ENCODE results near the gene RCOR2. TPM values are rescaled to one million over a fixed set of nuclear protein-coding genes. Genes with fewer than 3 reads are reported as not detected.

RCOR2 gene
- polyA plus RNA-seq, 1 donor from 2014 or later, result 41.5 TPM

DNA sequence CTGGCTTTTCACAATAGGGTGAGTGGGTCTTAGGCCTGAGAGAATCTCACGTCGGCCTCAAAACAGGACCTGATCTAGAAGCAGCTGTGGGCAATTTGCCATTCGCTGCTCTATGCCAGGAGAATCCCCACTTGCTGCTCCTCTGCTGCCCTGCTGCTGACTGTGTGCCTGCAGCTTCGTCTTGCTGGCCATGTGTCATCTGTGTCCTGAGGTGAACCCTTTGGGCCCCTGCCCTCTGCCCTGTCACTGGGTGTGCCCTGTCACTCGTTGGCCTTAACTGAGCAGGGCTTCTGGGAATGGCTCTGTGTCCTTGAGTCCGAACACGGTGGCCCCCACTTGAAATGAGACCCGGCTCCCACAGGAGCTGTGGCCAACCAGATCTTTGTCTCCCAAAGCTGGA is 28.0 kb upstream of the RCOR2 start:
- Histone ChIP-seq H3K27me3 (ENCODE audit: insufficient read depth, low read depth, low read length) (no peaks in the 10 kb centered on the region), H4K20me1 (ENCODE audit: insufficient read depth) (no peaks in the 10 kb centered on the region), H3K4me2 (ENCODE audit: low read length) (no peak overlapping the region), H3K79me2 (replicated peaks; ENCODE audit: insufficient read depth, low read length) (peaks cover 35% of the 10 kb centered on the region), H3K36me3 (ENCODE audit: insufficient read depth, low read length) (no peaks in the 10 kb centered on the region), H3K9me3 (ENCODE audit: low read length) (no peaks in the 10 kb centered on the region), H3K9ac (ENCODE audit: low read length) (peak overlapping the region; percentile 38), H2AFZ (ENCODE audit: low read depth, low read length) (no peak overlapping the region), H3K9me2 (ENCODE audit: insufficient read depth, low read length) (no peaks in the 10 kb centered on the region), H3K27ac (ENCODE audit: low read length) (no peak overlapping the region), H3K4me3 (ENCODE audit: low read length) (no peak overlapping the region), H3F3A (ENCODE audit: insufficient read depth, low read length, poor library complexity, severe bottlenecking) (no peaks in the 10 kb centered on the region)
- TF ChIP-seq RAD21 (conservative IDR thresholded peaks at IDR 0.05) (no peak), POLR2AphosphoS5 (IDR thresholded peaks at IDR 0.05) (no peak), REST (IDR thresholded peaks at IDR 0.05; ENCODE audit: borderline replicate concordance) (no peak), MXI1 (conservative IDR thresholded peaks at IDR 0.05; ENCODE audit: poor library complexity, severe bottlenecking) (no peak), SMC3 (conservative IDR thresholded peaks at IDR 0.05; ENCODE audit: poor library complexity) (no peak), EP300 (conservative IDR thresholded peaks at IDR 0.05; ENCODE audit: poor library complexity, severe bottlenecking) (no peak), CTCF (IDR thresholded peaks at IDR 0.05; ENCODE audit: poor library complexity, severe bottlenecking) (no peak), TAF1 (IDR thresholded peaks at IDR 0.05; ENCODE audit: low read depth) (no peak), EZH2 (IDR thresholded peaks at IDR 0.05; ENCODE audit: borderline replicate concordance, insufficient read depth, low read length, poor library complexity, severe bottlenecking) (no peak)

DNA sequence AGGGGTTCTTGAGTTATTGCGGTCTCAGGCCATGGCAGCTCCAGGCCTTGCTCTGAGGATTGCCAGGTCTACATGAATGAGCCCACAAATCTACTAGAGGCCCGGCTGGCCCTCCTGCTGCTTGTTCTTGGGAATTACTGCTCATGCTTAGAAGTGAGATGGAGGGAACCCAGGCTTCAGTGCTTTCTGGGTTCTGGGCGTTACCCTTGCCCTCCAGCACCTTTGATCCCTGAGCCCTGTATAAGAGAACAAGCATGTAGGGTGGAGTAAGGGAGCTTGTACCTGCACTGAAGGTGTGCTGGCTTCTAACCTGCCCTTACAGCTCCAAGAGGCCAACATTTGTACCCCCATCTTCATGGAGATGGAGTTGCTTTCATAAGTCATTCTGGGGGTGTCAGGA is 25.8 kb upstream of the RCOR2 start:
- H2AFZ ChIP-seq (ENCODE audit: low read depth, low read length), result no peak overlapping the region
- H3K4me3 ChIP-seq (ENCODE audit: low read length), result no peak overlapping the region
- peaks cover 44% of the 10 kb centered on the region for H3K79me2 ChIP-seq (replicated peaks; ENCODE audit: insufficient read depth, low read length)
- H3K9me3 ChIP-seq (ENCODE audit: low read length), result no peaks in the 10 kb centered on the region
- no peaks in the 10 kb centered on the region for H3K36me3 ChIP-seq (ENCODE audit: insufficient read depth, low read length)
- no peak overlapping the region for H3K4me2 ChIP-seq (ENCODE audit: low read length)
- H3K9me2 ChIP-seq (ENCODE audit: insufficient read depth, low read length), result no peaks in the 10 kb centered on the region
- no peak overlapping the region for H3K27ac ChIP-seq (ENCODE audit: low read length)
- no peaks in the 10 kb centered on the region for H4K20me1 ChIP-seq (ENCODE audit: insufficient read depth)
- H3K9ac ChIP-seq (ENCODE audit: low read length), result no peak overlapping the region
- no peaks in the 10 kb centered on the region for H3K27me3 ChIP-seq (ENCODE audit: insufficient read depth, low read depth, low read length)
- TF ChIP-seq EP300 (conservative IDR thresholded peaks at IDR 0.05; ENCODE audit: poor library complexity, severe bottlenecking), result no peak
- TF ChIP-seq POLR2AphosphoS5 (IDR thresholded peaks at IDR 0.05), result no peak
- TF ChIP-seq RAD21 (conservative IDR thresholded peaks at IDR 0.05), result no peak
- TF ChIP-seq MXI1 (conservative IDR thresholded peaks at IDR 0.05; ENCODE audit: poor library complexity, severe bottlenecking), result no peak
- no peak for TF ChIP-seq SMC3 (conservative IDR thresholded peaks at IDR 0.05; ENCODE audit: poor library complexity)
- TF ChIP-seq REST (IDR thresholded peaks at IDR 0.05; ENCODE audit: borderline replicate concordance), result no peak
- no peak for TF ChIP-seq TAF1 (IDR thresholded peaks at IDR 0.05; ENCODE audit: low read depth)
- no peak for TF ChIP-seq EZH2 (IDR thresholded peaks at IDR 0.05; ENCODE audit: borderline replicate concordance, insufficient read depth, low read length, poor library complexity, severe bottlenecking)
- no peak for TF ChIP-seq CTCF (IDR thresholded peaks at IDR 0.05; ENCODE audit: poor library complexity, severe bottlenecking)
- peaks cover 5% of the 10 kb centered on the region for H3F3A ChIP-seq (ENCODE audit: insufficient read depth, low read length, poor library complexity, severe bottlenecking)

Data from neural cell (in vitro differentiated cells).